GM19324 (cell line): ENCODE results near the gene ANGPTL2.

ENCODE experiments used
- ATAC-seq: cut with Tn5 transposase; IDR thresholded peaks from one replicate; pipeline ENCODE4 v1.9.1; 2021; ENCODE audit warnings: mild to moderate bottlenecking, moderate library complexity; ENCODE audit not compliant: unreplicated experiment, low FRiP score

Gene ANGPTL2

GRCh38 chr9:127058011-127058644, 64.3 kb downstream of the ANGPTL2 start:
- ATAC-seq: no peak

GRCh38 chr9:127056446-127056845, 66.0 kb downstream of the ANGPTL2 start:
- ATAC-seq: no peak

DNA sequence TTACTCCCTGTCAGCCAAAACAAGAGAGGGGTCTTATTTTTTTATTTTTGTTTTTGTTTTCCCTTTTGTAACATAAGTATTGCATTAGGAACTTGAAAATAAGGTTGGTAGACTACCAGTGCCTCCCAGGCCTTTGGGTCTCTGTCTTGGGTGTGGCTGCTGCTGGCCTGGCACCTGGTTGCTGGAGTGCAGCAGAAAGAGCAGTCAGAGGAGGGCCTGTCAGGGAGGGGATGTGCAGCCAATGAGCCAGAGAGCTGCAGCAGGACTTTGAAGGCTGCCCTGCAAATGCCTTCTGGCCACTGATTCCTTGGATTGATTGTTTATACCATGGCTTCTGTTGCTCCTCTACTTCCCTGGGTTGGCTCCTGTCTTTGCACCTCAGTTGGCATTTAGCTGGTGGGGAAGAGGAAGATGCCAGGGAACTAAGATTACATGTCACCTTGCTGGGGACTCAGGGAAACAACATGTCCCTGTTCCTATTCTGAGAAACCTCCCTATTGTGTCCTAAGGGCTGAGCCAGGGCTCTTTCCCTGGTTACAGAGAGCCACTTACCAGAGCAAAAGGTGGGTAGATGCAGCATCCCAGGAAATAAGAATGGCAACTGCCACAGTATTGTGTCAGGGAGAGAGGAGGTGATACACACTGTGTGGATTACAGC, 66.6 kb downstream of the ANGPTL2 start:
- no peak for ATAC-seq

DNA sequence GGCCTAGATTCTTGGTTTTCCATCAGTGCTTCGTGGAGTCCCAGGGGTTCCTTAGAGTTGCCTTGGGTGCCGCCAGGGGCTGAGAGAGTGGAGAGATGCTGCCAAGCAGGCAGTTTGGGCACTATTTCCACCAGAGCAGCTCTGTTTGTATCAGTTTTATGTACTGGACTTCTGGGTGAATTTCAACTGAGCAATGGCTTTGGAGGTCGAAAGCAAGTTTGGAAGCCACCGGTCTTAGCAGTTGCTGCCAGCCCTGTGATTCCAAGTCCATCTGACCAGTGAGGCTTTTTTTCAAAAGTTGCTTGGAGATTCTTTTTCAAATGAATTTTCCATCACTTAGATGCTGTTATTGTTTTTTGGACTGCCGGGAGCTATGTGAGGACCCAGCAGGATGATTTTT, 68.5 kb downstream of the ANGPTL2 start:
- ATAC-seq: no peak

DNA sequence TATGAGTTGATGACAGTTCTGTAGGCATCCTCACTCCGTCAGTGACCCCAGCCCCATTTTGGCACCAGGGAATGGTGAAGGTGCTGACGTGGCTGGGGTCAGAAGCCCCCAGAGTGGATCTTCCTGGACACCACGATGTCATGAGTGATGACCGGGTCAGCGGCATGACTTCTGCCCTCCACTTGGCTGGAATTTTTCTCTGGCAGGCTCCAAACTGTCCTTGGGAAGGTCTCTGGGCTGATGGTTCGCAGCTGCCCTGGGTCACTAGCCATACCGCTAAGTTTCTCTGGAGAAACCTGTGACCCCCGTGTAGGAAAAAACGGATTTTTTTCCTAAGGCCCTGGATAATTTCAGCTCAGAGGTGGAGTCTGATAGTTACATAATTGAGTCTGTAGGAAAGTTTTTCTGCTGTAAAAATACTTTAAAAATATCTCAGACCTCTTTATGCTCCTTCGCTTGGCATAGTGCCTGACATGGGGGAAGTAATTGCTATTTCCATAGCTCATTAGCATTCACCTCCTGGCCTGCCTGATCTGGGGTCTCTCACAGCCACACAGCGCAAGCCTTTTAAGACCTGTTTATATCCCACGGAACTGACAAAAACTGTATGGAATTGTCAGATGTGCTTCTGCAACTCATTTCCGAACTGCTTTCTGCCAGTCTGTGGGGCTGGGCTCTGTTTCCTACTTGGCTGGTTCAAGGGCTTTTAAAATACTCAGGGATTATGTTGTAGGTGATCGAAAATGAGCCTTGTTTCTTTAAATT, 69.2 kb downstream of the ANGPTL2 start:
- no peak for ATAC-seq

DNA sequence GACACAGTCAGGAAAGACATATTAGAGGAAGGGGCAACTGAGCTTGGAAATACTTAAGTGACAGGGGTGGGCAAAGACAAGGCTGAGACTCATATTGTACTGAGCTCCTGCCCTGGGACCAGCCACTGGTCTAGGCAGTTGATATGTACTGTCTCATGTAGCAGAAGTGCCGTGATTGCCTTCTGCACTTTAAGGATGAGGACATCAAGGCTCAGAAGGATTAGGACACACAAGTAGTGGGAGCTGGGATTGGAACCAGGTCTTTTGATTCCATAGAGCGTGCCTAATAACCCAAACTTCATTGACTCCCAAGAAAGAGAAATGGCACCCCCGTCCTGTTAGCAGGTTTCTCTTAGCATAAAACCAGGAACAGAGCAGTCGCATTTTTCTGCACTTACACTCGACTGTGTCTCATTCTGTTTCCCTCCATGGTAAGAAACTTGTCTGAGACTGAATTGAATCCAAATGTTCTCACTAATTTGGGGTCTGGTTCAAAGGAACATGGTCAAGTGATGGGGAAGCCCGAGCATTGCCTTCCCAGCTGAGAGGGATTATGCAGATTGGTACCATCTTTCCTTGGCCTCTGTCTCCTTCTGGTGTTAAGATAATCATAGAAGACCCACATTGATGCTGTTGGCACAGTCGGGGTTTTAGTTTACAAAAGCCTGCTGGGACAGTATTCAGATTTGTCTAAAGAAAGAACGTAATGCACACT, 70.4 kb downstream of the ANGPTL2 start:
- no peak for ATAC-seq

DNA sequence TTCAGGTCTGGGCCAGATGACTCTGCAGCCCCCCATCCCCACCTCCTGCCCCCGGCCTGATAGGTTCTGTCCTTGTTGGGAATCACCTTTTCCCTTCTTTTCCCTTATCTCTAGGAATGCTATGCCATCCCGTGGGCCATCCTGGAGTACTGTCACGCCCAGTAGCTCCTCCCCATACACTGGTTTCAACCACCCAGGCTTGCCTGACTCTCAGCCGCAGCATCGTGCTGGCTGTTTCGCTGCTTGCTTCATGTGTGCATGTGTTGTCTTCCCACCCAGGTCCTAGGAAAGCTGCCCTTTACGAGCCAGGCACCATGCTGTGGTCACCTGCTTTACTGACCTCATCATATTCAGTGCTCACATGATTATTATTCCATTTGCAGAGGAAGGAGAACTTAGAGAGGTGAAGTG, 71.8 kb downstream of the ANGPTL2 start:
- no peak for ATAC-seq

DNA sequence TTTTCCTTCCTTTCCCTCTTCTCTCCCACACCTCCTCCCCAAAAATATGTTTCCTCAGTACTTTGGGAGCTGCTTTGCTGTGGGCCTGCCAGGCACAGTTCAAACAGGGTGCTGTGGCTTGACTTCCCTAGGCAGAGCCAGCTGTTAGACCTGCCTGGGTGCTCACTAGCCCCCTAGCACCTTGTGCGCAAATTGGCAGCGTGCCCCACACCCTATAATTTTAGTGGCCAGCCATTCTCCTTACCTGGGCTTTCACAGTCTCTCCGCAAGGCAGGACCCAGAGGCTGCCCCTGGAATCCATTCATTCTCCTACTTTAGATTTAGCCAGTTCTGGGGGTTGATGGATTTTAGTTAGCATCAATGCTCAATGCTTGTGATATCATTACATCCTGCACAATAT, 72.3 kb downstream of the ANGPTL2 start:
- ATAC-seq: no peak

GRCh38 chr9:127049581-127049980, 72.9 kb downstream of the ANGPTL2 start:
- no peak for ATAC-seq

DNA sequence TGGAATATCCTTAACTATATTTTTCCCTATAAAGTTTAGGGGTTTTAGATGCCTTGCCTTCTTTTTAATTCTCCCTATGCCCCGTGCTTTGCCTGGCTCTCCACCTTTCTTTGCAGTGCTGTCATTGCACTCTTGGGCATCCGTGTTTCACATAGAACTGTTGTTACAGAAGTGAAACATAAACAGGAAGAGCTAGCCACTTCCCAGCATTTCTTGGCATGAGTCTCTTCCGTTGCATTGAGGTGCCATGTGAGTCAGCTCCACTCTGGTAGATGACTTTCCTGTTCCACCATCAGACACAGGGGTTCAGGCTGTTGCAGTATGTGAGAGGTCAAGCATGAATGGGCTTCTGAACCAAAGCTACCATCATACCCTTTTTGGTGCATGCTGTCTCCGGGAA, 73.4 kb downstream of the ANGPTL2 start:
- peak; percentile 49 for ATAC-seq

- no peak for ATAC-seq
Measured at GRCh38 chr9:127047971-127048370, 74.5 kb downstream of the ANGPTL2 start.

DNA sequence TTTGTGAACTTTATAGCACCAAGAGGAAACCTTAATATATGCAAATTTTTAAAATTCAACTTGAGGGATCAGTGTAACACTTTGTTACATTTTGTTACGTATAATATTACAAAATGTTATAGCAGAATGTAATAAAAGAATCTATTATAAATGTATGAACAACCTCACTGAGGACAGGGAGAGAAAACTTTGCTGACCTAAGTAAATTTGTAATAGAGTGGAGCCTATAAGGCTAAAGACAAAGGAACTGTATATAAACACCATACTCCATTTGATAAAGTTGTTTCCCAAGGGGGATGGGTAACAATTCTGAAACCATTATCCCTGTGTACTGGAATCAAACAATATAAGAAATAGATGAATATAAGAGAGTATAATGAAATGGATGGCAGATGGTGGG, 77.3 kb downstream of the ANGPTL2 start:
- ATAC-seq: no peak

GRCh38 chr9:127039492-127039891, 82.9 kb downstream of the ANGPTL2 start:
- ATAC-seq: no peak

GRCh38 chr9:127038531-127038930, 83.9 kb downstream of the ANGPTL2 start:
- ATAC-seq: no peak
